Measurements from ENCODE around the gene FLOT2. TPM values are rescaled to one million over a fixed set of nuclear protein-coding genes. Genes with fewer than 3 reads are reported as not detected.

The FLOT2 gene
- 74.6 TPM for polyA plus RNA-seq
- long read RNA-seq, donor 1, transcript FLOT2-202 (11 exons, 2,618 nt) = major isoform, 11 of 13 reads
- long read RNA-seq, donor 1, partial matches to known transcripts = 0 of 13 reads
- long read RNA-seq, donor 1, other reads (novel, unspliced or antisense) = 0 of 13 reads
- long read RNA-seq, donor 2, transcript FLOT2-202 (11 exons, 2,618 nt) = major isoform, 25 of 27 reads
- long read RNA-seq, donor 2, partial matches to known transcripts = 0 of 27 reads
- long read RNA-seq, donor 2, other reads (novel, unspliced or antisense) = 0 of 27 reads
- long read RNA-seq, donor 3 = 0 reads
- long read RNA-seq, donor 4, partial matches to known transcripts = 6 of 8 reads
- long read RNA-seq, donor 4, other reads (novel, unspliced or antisense) = 0 of 8 reads
- long read RNA-seq, donor 5, transcript FLOT2-202 (11 exons, 2,618 nt) = major isoform, 9 of 12 reads
- long read RNA-seq, donor 5, partial matches to known transcripts = 0 of 12 reads
- long read RNA-seq, donor 5, other reads (novel, unspliced or antisense) = 0 of 12 reads
- long read RNA-seq, donor 6, transcript FLOT2-202 (11 exons, 2,618 nt) = major isoform, 16 of 26 reads
- long read RNA-seq, donor 6, partial matches to known transcripts = 6 of 26 reads
- long read RNA-seq, donor 6, other reads (novel, unspliced or antisense) = 0 of 26 reads
- long read RNA-seq, donor 7, partial matches to known transcripts = 0 of 7 reads
- long read RNA-seq, donor 7, other reads (novel, unspliced or antisense) = 0 of 7 reads
- long read RNA-seq, donor 8, transcript FLOT2-202 (11 exons, 2,618 nt) = major isoform, 25 of 28 reads
- long read RNA-seq, donor 8, partial matches to known transcripts = 0 of 28 reads
- long read RNA-seq, donor 8, other reads (novel, unspliced or antisense) = 0 of 28 reads
- long read RNA-seq, donor 9, transcript FLOT2-202 (11 exons, 2,618 nt) = major isoform, 18 of 21 reads
- long read RNA-seq, donor 9, partial matches to known transcripts = 0 of 21 reads
- long read RNA-seq, donor 9, other reads (novel, unspliced or antisense) = 0 of 21 reads
- long read RNA-seq, donor 10, transcript FLOT2-210 (11 exons, 2,585 nt) = minor isoform, 6 of 33 reads
- long read RNA-seq, donor 10, transcript FLOT2-202 (11 exons, 2,618 nt) = major isoform, 18 of 33 reads
- long read RNA-seq, donor 10, partial matches to known transcripts = 7 of 33 reads
- long read RNA-seq, donor 10, other reads (novel, unspliced or antisense) = 0 of 33 reads
- long read RNA-seq, donor 11, transcript FLOT2-202 (11 exons, 2,618 nt) = major isoform, 16 of 21 reads
- long read RNA-seq, donor 11, partial matches to known transcripts = 0 of 21 reads
- long read RNA-seq, donor 11, other reads (novel, unspliced or antisense) = 0 of 21 reads

- no peaks in the 10 kb centered on the region for H3K9me3 ChIP-seq (ENCODE audit: control insufficient read depth, low read depth, low read length)
- H3K27me3 ChIP-seq (ENCODE audit: control insufficient read depth, insufficient read depth, low read length) = no peaks in the 10 kb centered on the region
- H3K4me1 ChIP-seq (ENCODE audit: control insufficient read depth, insufficient read depth, low read length) = peaks cover 26% of the 10 kb centered on the region
- no CpG with 5 or more reads among the region's 73 CpGs for WGBS (ENCODE audit: insufficient coverage, low lambda C conversion rate)
- peak; percentile 35 to 72 for DNase-seq
- peak within 1 kb of the TSS; percentile 78 for H3K4me3 ChIP-seq (ENCODE audit: low read length)
- H3K27ac ChIP-seq (ENCODE audit: low read length) = peak within 1 kb of the TSS; percentile 85
- peaks cover 4% of the 10 kb centered on the region for H3K36me3 ChIP-seq (ENCODE audit: control insufficient read depth, insufficient read depth, low read length)
These were observed at the start of gene FLOT2 for GRCh38 chr17:28896884-28897768. FLOT2 (minus strand) TSS chr17:28897733; CDS start chr17:28897574, 159 bp downstream.

GRCh38 chr17:28946239-28946638 lies 48.7 kb upstream of the FLOT2 start:
- Histone ChIP-seq H3K27ac (ENCODE audit: low read length) (no peak overlapping the region), H3K4me3 (ENCODE audit: low read length) (no peak overlapping the region), H3K4me1 (ENCODE audit: control insufficient read depth, insufficient read depth, low read length) (peaks cover 8% of the 10 kb centered on the region), H3K9me3 (ENCODE audit: control insufficient read depth, low read depth, low read length) (no peaks in the 10 kb centered on the region), H3K36me3 (ENCODE audit: control insufficient read depth, insufficient read depth, low read length) (peaks cover 13% of the 10 kb centered on the region), H3K27me3 (ENCODE audit: control insufficient read depth, insufficient read depth, low read length) (no peaks in the 10 kb centered on the region)
- no peak for DNase-seq
- no CpG with 5 or more reads among the region's 4 CpGs for WGBS (ENCODE audit: insufficient coverage, low lambda C conversion rate)

- Histone ChIP-seq H3K4me1 (ENCODE audit: control insufficient read depth, insufficient read depth, low read length) (peaks cover 8% of the 10 kb centered on the region), H3K27ac (ENCODE audit: low read length) (no peak overlapping the region), H3K4me3 (ENCODE audit: low read length) (no peak overlapping the region), H3K27me3 (ENCODE audit: control insufficient read depth, insufficient read depth, low read length) (no peaks in the 10 kb centered on the region), H3K36me3 (ENCODE audit: control insufficient read depth, insufficient read depth, low read length) (peaks cover 18% of the 10 kb centered on the region), H3K9me3 (ENCODE audit: control insufficient read depth, low read depth, low read length) (no peaks in the 10 kb centered on the region)
- WGBS (ENCODE audit: insufficient coverage, low lambda C conversion rate) = 80% methylated on average over 1 of the region's 8 CpGs
- DNase-seq = no peak
These were observed 47.6 kb upstream of the FLOT2 start for GRCh38 chr17:28944862-28945741.

GRCh38 chr17:28944343-28944742 lies 46.8 kb upstream of the FLOT2 start:
- 57% methylated on average over 1 of the region's 4 CpGs for WGBS (ENCODE audit: insufficient coverage, low lambda C conversion rate)
- H3K4me3 ChIP-seq (ENCODE audit: low read length) = no peak overlapping the region
- H3K27me3 ChIP-seq (ENCODE audit: control insufficient read depth, insufficient read depth, low read length) = no peaks in the 10 kb centered on the region
- no peaks in the 10 kb centered on the region for H3K9me3 ChIP-seq (ENCODE audit: control insufficient read depth, low read depth, low read length)
- H3K27ac ChIP-seq (ENCODE audit: low read length) = no peak overlapping the region
- peaks cover 8% of the 10 kb centered on the region for H3K4me1 ChIP-seq (ENCODE audit: control insufficient read depth, insufficient read depth, low read length)
- peaks cover 21% of the 10 kb centered on the region for H3K36me3 ChIP-seq (ENCODE audit: control insufficient read depth, insufficient read depth, low read length)
- DNase-seq = no peak

GRCh38 chr17:28942925-28943324 lies 45.4 kb upstream of the FLOT2 start:
- Histone ChIP-seq H3K4me1 (ENCODE audit: control insufficient read depth, insufficient read depth, low read length) (peaks cover 5% of the 10 kb centered on the region), H3K27ac (ENCODE audit: low read length) (no peak overlapping the region), H3K27me3 (ENCODE audit: control insufficient read depth, insufficient read depth, low read length) (no peaks in the 10 kb centered on the region), H3K4me3 (ENCODE audit: low read length) (no peak overlapping the region), H3K9me3 (ENCODE audit: control insufficient read depth, low read depth, low read length) (no peaks in the 10 kb centered on the region), H3K36me3 (ENCODE audit: control insufficient read depth, insufficient read depth, low read length) (peaks cover 26% of the 10 kb centered on the region)
- 100% methylated on average over 1 of the region's 2 CpGs for WGBS (ENCODE audit: insufficient coverage, low lambda C conversion rate)
- DNase-seq = no peak

GRCh38 chr17:28941251-28941650 lies 43.7 kb upstream of the FLOT2 start:
- H3K4me3 ChIP-seq (ENCODE audit: low read length) = no peak overlapping the region
- whole genome bisulfite sequencing (ENCODE audit: insufficient coverage, low lambda C conversion rate) = 40% methylated on average over 1 of the region's 1 CpG
- H3K27me3 ChIP-seq (ENCODE audit: control insufficient read depth, insufficient read depth, low read length) = no peaks in the 10 kb centered on the region
- no peak for DNase-seq
- peaks cover 28% of the 10 kb centered on the region for H3K36me3 ChIP-seq (ENCODE audit: control insufficient read depth, insufficient read depth, low read length)
- H3K4me1 ChIP-seq (ENCODE audit: control insufficient read depth, insufficient read depth, low read length) = no peaks in the 10 kb centered on the region
- H3K9me3 ChIP-seq (ENCODE audit: control insufficient read depth, low read depth, low read length) = no peaks in the 10 kb centered on the region
- no peak overlapping the region for H3K27ac ChIP-seq (ENCODE audit: low read length)

- no CpG with 5 or more reads among the region's 3 CpGs for WGBS (ENCODE audit: insufficient coverage, low lambda C conversion rate)
- Histone ChIP-seq H3K9me3 (ENCODE audit: control insufficient read depth, low read depth, low read length) (no peaks in the 10 kb centered on the region), H3K36me3 (ENCODE audit: control insufficient read depth, insufficient read depth, low read length) (peaks cover 28% of the 10 kb centered on the region), H3K27me3 (ENCODE audit: control insufficient read depth, insufficient read depth, low read length) (no peaks in the 10 kb centered on the region), H3K27ac (ENCODE audit: low read length) (no peak overlapping the region), H3K4me3 (ENCODE audit: low read length) (no peak overlapping the region), H3K4me1 (ENCODE audit: control insufficient read depth, insufficient read depth, low read length) (no peaks in the 10 kb centered on the region)
- DNase-seq = no peak
These were observed 43.1 kb upstream of the FLOT2 start for GRCh38 chr17:28940675-28941074.

GRCh38 chr17:28940142-28940541 lies 42.6 kb upstream of the FLOT2 start:
- Histone ChIP-seq H3K27me3 (ENCODE audit: control insufficient read depth, insufficient read depth, low read length) (no peaks in the 10 kb centered on the region), H3K4me3 (ENCODE audit: low read length) (no peak overlapping the region), H3K27ac (ENCODE audit: low read length) (no peak overlapping the region), H3K4me1 (ENCODE audit: control insufficient read depth, insufficient read depth, low read length) (no peaks in the 10 kb centered on the region), H3K36me3 (ENCODE audit: control insufficient read depth, insufficient read depth, low read length) (peaks cover 26% of the 10 kb centered on the region), H3K9me3 (ENCODE audit: control insufficient read depth, low read depth, low read length) (no peaks in the 10 kb centered on the region)
- 94% methylated on average over 2 of the region's 3 CpGs for WGBS (ENCODE audit: insufficient coverage, low lambda C conversion rate)
- no peak for DNase-seq

- no peaks in the 10 kb centered on the region for H3K27me3 ChIP-seq (ENCODE audit: control insufficient read depth, insufficient read depth, low read length)
- H3K4me3 ChIP-seq (ENCODE audit: low read length) = no peak overlapping the region
- no peak overlapping the region for H3K27ac ChIP-seq (ENCODE audit: low read length)
- peaks cover 25% of the 10 kb centered on the region for H3K36me3 ChIP-seq (ENCODE audit: control insufficient read depth, insufficient read depth, low read length)
- H3K4me1 ChIP-seq (ENCODE audit: control insufficient read depth, insufficient read depth, low read length) = no peaks in the 10 kb centered on the region
- no peak for DNase-seq
- H3K9me3 ChIP-seq (ENCODE audit: control insufficient read depth, low read depth, low read length) = no peaks in the 10 kb centered on the region
These were observed 41.0 kb upstream of the FLOT2 start for GRCh38 chr17:28938552-28938951.
